ENCODE results near the gene PAGE2B.
"Not testable (repeated sequence)": the region's sequence is repeated elsewhere in the genome, so short reads cannot be mapped to it uniquely, and the experiment has no call there.

The PAGE2B gene

DNA sequence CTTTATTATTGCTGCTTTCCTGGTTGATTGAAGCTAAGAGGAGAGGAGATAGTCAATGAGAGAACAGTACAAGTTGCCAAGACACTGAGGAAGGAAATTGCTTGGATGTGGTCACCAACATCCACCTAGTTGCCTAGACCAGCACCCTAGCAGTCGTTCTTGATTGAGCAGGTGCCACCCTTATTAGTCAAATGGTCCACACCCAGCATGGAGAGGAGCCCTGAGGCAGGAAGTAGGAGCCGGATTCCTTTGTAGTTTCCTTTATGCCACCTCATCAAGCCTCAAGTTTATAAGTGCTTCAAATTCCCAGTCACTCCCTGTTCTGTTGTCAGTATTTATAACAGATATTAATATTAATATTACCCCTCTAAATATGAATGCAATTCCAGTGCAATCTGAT is 33.1 kb downstream of the PAGE2B start:
- in situ Hi-C loops (cut with HindIII; ENCODE audit: low sequenced_read_pairs), result no loop called here

DNA sequence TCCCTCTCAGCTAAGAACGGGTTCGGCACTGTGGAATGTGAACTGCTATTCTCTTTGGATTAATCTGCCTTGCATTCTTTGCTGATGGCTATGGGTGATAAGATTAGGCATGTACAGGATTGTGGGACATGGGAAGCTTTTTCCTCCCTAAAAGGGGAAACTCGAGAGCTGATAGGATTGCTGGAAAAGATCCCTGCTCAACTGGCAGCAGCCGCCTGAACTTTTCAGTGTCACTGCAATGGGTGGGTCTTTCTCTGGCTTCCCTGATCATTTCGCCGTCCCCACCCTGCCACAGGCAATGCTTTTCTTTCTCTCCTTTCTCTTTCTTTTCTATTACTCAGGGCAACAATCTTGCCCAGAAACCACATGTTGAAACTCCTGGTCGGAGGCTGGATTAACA is 34.5 kb downstream of the PAGE2B start:
- in situ Hi-C loops (cut with HindIII; ENCODE audit: low sequenced_read_pairs), result no loop called here

DNA sequence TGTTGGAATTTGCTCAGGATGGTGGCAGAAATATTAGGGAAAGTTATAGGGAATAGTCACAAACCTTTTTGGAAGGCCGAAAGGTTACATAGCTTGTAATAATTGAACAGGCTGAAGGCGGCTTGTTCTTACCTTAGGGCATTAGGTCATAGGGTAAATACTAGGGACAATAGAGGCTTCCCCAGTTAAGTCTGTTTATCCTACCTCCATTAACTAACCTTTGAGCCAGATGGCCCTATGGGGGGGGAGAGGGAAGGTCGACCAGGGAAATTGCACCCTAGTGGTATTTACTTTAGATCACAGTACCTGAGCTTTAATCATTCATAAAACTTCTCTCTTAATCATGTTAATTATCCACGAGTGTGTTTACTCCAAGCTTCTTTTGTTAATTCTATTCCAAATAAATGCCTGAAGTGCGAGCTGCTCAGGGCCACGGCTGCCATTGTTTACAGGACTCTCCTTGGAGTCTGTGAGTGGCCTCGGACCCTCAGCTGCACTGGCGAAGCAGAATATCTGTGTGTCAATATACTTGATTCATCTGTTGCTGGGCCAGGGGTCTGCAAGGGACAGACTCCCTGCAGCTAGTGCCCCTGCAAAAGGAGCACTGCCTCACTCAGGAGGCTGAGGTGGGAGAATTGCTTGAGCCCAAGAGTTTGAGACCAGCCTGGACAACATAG is 36.9 kb downstream of the PAGE2B start:
- in situ Hi-C loops (cut with HindIII; ENCODE audit: low sequenced_read_pairs), result no loop called here

DNA sequence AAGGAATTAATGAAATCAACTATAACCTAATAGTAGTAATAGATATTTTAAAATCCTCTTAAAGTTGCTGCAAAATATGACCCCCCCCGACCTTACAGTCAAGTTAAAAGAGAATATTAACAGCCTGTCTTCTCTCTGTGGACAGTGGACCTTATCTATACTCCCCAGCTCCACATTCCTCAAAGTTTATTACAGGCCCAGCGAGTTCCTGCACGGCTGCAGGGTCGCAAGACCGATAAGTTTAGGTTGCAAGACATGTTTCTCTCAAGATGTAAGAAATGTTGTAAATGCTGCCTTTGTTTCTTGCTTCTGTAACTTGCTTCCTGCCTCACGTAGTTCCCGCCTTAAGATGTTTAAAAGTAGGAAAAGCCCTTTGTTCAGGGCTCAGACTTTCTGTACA is 41.8 kb downstream of the PAGE2B start:
- in situ Hi-C loops (cut with HindIII; ENCODE audit: low sequenced_read_pairs), result not testable (repeated sequence)

DNA sequence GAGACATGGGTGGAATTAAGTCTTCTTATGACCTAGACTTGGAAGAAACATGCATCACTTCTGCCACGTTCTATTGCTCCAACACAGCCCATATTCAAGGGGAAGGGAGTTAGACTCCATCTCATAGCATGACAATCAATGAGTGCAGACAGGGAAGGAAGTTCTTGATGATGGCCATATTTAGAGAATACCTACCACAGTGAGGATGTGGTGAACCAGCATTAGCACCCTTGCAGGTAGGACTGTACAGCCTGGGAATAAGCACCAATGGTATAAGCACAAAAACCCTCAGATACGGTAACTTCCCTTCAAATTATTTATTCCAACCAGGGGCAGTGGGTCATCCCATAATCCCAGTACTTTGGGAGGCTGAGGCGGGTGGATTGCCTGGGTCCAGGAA is 43.7 kb downstream of the PAGE2B start:
- in situ Hi-C loops (cut with HindIII; ENCODE audit: low sequenced_read_pairs), result no loop called here

DNA sequence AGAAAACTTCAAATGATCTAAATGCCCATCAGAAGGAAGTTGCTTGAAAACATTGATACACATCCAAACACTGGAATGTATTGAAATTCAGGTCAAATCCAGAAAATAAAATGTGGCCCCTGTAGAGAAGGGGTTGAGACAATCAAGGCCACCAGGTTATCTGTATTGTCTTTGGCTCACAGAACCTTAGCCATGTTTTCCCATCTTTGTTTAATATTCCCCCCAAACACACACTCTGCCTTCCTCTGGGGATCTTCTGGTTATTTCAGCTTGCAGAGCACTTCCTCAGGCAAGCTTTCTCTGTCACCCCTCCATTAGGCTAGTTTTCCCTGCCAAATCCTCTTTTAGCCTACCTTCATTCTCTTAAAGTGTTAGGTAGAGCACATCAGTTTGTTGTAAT is 44.4 kb downstream of the PAGE2B start:
- in situ Hi-C loops (cut with HindIII; ENCODE audit: low sequenced_read_pairs), result no loop called here

DNA sequence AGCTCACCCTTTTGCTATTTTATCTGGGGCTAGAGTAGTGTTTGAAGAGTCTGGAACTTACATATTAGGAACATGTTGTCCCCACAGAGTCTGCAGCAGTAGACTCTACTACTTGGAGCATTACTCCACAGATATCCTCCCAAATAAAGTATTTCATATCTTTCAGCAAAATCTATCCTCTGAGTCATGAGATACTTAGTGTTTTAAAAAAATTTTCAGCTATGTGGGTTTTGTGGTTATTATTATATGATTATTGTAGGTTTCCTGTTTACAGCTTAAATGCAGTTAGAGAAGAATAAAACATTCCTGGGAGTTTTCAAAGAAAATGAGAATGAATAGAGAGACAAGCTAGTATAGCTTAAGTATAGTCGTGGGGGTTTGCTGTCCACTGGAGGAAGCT is 44.9 kb downstream of the PAGE2B start:
- in situ Hi-C loops (cut with HindIII; ENCODE audit: low sequenced_read_pairs), result no loop called here

DNA sequence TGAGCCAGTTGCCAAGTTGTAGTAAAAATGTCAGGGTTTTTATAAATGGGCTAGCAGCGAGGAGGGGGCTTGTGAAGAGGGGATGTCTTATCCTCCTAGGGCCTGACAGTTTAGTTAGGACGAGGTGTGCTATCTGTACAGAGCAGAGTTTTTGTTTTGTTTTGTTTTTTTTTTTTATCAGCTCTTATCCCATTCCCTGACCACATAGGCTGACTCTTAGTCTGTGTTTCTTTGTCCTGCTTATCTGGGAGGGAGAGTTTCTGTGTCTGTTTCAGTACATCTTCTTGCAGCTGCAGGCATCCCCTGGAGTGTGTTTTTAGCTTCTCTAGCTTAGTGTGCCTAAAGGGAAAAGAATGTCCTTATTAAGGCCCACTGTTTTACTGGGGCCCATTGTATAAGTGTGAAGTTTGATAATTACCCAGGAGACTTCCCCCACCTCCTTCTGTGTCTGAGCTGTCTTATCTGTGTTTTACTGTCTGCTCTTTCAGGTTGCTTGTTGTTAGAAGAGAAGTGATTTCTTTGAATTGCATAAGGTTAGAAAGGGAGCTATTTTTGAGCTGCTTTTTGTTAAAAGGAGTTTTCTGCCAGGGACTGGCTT is 46.0 kb downstream of the PAGE2B start:
- in situ Hi-C loops (cut with HindIII; ENCODE audit: low sequenced_read_pairs), result no loop called here

DNA sequence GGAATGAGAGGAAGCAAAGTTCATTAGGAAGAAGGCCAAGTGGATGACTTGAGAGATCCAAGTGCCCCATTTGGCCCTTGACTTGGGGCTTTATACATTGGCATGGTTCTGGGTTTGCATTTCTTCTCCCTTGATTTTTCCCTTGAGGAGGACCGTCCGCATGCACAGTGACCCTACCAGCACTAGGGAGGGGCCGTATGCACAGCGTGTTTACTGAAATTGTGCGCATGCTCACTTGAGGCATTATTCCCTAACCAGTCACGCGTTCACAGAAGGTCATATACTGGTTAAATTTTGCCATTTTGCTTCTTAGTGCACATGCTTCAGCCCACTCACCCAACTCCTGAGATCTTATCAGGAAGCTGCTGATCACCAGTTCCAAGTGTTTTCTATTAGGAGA is 49.1 kb downstream of the PAGE2B start:
- in situ Hi-C loops (cut with HindIII; ENCODE audit: low sequenced_read_pairs), result no loop called here

DNA sequence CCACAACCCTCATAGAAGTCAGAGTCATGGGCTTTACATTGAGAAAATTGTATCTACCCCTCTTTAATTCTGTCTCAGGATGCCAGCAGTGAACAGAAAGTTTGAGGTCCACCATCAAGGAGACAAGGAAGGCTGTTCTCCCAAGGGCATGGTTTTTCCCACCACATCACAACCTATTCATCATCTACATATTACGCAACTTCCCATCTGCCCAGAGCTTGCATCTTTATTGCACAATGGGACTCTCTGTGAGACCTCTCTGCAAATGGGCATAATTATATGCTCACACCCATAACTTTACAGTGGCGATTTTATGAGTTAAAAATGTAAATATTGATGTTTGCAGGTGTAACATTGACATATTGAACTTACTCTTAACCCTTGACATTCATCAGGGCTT is 52.9 kb downstream of the PAGE2B start:
- in situ Hi-C loops (cut with HindIII; ENCODE audit: low sequenced_read_pairs), result no loop called here
